Lower lobe of right lung (tissue), 2 donors: Measurements from ENCODE around the gene ABTB2. TPM values are rescaled to one million over a fixed set of nuclear protein-coding genes. Genes with fewer than 3 reads are reported as not detected.

Experiments
- ATAC-seq, 2 donors: fragments of 200-7000 bp; cut with Tn5 transposase; one replicate each; pipeline ENCODE4 v1.9.1; 2020 to 2022; ENCODE audit warnings: mild to moderate bottlenecking in 2 of 2, moderate library complexity in 2 of 2
- DNase-seq: peaks from one replicate; pipeline ENCODE4 v3.0.0-alpha.2; 2020
- H3K27ac ChIP-seq: fragments of 200-600 bp; one replicate; pipeline ENCODE4 v1.8.0; 2022
- H3K27me3 ChIP-seq: fragments of 200-600 bp; one replicate; pipeline ENCODE4 v1.8.0; 2022; ENCODE audit warnings: low read depth
- H3K36me3 ChIP-seq: fragments of 200-600 bp; one replicate; pipeline ENCODE4 v1.8.0; 2022; ENCODE audit warnings: mild to moderate bottlenecking
- H3K4me1 ChIP-seq: fragments of 200-600 bp; one replicate; pipeline ENCODE4 v1.8.0; 2022
- H3K4me3 ChIP-seq: fragments of 200-600 bp; one replicate; pipeline ENCODE4 v1.8.0; 2022; ENCODE audit warnings: mild to moderate bottlenecking
- H3K9me3 ChIP-seq: fragments of 200-600 bp; one replicate; pipeline ENCODE4 v1.8.0; 2022
- intact Hi-C: fragments of 100-400 bp; cut with DNase I; formaldehyde crosslinking; loops from one replicate; pipeline ENCODE4 v1.11.0; 2022
- total RNA-seq: library from RNA; stranded (reverse); fragmentation: NEBNext Ultra II Directional; extraction: Animal tissue kit (Norgen Biotek cat#: 25700); gene quantifications from one replicate; pipeline ENCODE4 v1.2.1, GENCODE V29; 2021
- TF ChIP-seq, protein P1 (sequence below): fragments of 200-600 bp; IDR thresholded peaks from one replicate; pipeline ENCODE4 v1.8.0; 2022; ENCODE audit warnings: antibody characterized with exemption, mild to moderate bottlenecking
- donor health status: DM: no; HTN: yes; CAD: no; lungs with severe emphysema.

Gene ABTB2
- total RNA-seq, 1 donor from 2014 or later = 2.7 TPM

DNA sequence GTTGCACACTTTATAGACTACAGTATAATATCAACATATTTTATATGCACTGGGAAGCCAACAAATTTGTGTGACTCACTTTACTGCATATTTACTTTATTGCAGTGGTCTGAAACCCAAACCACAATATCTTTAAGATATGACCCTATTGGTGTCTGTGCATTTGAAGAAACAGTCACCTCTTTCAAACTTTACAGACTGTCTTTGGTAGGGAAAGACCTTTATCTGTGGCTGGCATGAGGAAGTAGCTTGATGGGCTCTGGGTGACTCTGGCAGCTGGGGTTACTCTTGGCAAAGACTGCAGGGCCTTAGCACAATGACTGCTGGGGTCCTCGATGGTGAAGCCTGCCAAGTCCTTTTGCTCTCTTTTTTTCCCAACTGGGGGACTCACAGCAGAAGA lies 21.3 kb upstream of the ABTB2 start:
- intact Hi-C loops = no loop called here
- no peak for DNase-seq
- no peak for ATAC-seq
- Histone ChIP-seq H3K27ac (no peak overlapping the region), H3K4me3 (no peak overlapping the region), H3K4me1 (no peaks in the 10 kb centered on the region), H3K9me3 (peaks cover 22% of the 10 kb centered on the region), H3K27me3 (no peaks in the 10 kb centered on the region), H3K36me3 (no peaks in the 10 kb centered on the region)
- TF ChIP-seq, protein P1, sequence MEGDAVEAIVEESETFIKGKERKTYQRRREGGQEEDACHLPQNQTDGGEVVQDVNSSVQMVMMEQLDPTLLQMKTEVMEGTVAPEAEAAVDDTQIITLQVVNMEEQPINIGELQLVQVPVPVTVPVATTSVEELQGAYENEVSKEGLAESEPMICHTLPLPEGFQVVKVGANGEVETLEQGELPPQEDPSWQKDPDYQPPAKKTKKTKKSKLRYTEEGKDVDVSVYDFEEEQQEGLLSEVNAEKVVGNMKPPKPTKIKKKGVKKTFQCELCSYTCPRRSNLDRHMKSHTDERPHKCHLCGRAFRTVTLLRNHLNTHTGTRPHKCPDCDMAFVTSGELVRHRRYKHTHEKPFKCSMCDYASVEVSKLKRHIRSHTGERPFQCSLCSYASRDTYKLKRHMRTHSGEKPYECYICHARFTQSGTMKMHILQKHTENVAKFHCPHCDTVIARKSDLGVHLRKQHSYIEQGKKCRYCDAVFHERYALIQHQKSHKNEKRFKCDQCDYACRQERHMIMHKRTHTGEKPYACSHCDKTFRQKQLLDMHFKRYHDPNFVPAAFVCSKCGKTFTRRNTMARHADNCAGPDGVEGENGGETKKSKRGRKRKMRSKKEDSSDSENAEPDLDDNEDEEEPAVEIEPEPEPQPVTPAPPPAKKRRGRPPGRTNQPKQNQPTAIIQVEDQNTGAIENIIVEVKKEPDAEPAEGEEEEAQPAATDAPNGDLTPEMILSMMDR = no peak

DNA sequence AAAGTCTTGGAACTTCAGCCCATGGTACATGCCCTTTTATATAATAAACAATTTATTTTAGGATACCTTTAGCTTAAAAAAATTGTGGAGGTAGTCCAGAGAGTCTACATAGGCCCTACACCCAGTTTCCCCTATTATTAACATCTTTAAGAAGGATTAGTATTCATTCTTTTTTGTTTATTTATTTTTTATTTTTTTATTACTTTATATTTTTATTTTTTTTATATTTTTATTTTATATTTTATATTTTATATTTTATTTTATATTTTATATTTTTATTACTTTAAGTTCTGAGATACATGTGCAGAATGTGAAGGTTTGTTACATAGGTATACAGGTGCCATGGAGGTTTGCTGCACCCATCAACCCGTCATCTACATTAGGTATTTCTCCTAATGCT lies 15.9 kb upstream of the ABTB2 start:
- Histone ChIP-seq H3K36me3 (no peaks in the 10 kb centered on the region), H3K4me1 (peaks cover 12% of the 10 kb centered on the region), H3K27ac (no peak overlapping the region), H3K9me3 (peaks cover 22% of the 10 kb centered on the region), H3K27me3 (no peaks in the 10 kb centered on the region), H3K4me3 (no peak overlapping the region)
- ATAC-seq (no peak), DNase-seq (no peak)
- intact Hi-C loops = no loop called here
- TF ChIP-seq, protein P1 = no peak

DNA sequence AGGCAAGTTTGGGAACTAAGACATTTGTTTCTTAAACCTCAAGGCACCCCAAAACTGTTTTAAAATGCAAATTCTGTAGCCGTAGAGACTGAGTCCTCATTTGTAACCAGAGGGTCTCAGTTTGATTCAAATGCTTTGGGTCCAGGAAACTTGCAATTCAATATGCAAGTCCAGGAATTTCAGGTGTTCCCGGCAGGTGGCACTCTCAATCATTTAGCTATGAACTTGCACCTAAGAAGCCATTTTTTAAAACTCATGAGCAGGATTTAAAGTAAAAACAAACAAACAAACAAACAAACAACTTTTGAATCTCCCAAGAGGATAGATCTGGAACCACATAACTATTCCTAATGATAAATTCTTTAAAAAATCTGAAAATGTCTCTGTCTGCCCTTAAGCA lies 8.7 kb upstream of the ABTB2 start:
- no peaks in the 10 kb centered on the region for H3K9me3 ChIP-seq
- peak; percentile 54 for DNase-seq

DNA sequence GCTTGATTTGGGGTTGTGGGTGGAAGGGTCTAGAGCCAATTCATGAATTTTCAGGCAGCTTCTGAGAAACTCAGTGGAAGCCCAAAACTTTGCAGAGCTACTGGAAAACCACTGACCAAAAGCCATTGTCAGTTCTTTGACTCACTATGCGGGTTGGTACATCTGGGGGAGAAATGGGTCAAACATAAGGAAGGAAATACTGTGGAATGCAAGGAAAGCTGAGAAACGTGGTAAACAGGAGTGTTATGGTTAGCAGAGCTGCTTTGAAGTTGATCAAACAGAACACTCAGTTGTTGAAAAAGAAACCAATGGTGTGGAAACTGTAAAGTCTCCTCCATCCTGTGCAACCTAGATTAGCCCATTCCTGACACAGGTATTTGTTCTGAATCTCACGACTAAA lies 6.3 kb upstream of the ABTB2 start:
- TF ChIP-seq, protein P1 = no peak
- Histone ChIP-seq H3K4me1 (peaks cover under 1% of the 10 kb centered on the region), H3K36me3 (no peaks in the 10 kb centered on the region), H3K27me3 (no peaks in the 10 kb centered on the region), H3K4me3 (no peak overlapping the region), H3K27ac (no peak overlapping the region), H3K9me3 (no peaks in the 10 kb centered on the region)
- ATAC-seq (no peak), DNase-seq (no peak)
- intact Hi-C loops = loop anchor here (10.0 kb wide), 1 partner anchor 131 kb away; no protein-coding TSS in a partner anchor

More for the DNA sequence above, 8.7 kb upstream of the ABTB2 start:
- ATAC-seq = no peak
- intact Hi-C loops = loop anchor here (10.0 kb wide), 1 partner anchor 128 kb away; no protein-coding TSS in a partner anchor
- H3K36me3 ChIP-seq = no peaks in the 10 kb centered on the region
- TF ChIP-seq, protein P1 = peak; percentile 29
- H3K27ac ChIP-seq = no peak overlapping the region
- H3K4me1 ChIP-seq = peaks cover 6% of the 10 kb centered on the region
- H3K4me3 ChIP-seq = no peak overlapping the region
- no peaks in the 10 kb centered on the region for H3K27me3 ChIP-seq

DNA sequence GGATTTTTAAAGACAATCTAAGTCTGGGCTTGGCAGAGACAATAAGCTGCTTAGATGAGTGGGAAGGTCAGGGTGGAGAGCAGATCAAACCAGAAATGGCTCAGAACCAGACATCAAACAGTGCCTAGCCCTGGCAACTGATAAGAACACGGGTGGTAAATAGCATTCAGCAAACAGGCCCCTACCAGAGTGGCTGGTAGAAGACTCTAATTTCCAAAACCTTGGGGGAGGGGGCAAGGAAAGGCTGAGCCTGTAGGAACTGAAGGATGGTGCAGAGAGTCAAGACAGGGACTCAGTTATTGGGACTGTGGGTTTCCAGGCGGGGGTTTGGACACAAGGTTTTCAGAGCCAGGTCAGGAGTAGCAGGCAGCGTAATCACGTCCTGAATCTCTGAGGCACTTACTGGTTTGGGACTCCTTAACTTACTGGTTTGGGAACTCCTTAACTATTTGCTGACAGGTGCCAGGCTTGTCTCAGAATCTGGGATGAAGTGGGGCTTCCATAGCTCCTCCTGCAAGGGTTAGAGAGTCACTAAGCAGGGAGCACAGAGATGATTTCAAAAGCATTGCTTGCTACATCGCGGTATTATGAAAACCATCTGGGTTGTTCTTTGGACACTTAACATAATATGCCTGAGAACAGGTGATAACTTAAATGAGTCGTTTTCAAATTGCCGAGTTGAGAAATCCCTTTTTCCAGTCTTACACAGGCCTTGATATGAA lies 5.7 kb upstream of the ABTB2 start:
- Histone ChIP-seq H3K4me1 (peaks cover 7% of the 10 kb centered on the region), H3K27ac (no peak overlapping the region), H3K4me3 (no peak overlapping the region), H3K9me3 (no peaks in the 10 kb centered on the region), H3K36me3 (no peaks in the 10 kb centered on the region), H3K27me3 (no peaks in the 10 kb centered on the region)
- ATAC-seq (no peak), DNase-seq (no peak)
- intact Hi-C loops = loop anchor here (10.0 kb wide), 1 partner anchor 131 kb away; no protein-coding TSS in a partner anchor
- TF ChIP-seq, protein P1 = no peak
